Measurements from ENCODE around the gene PDGFA.

Gene PDGFA

DNA sequence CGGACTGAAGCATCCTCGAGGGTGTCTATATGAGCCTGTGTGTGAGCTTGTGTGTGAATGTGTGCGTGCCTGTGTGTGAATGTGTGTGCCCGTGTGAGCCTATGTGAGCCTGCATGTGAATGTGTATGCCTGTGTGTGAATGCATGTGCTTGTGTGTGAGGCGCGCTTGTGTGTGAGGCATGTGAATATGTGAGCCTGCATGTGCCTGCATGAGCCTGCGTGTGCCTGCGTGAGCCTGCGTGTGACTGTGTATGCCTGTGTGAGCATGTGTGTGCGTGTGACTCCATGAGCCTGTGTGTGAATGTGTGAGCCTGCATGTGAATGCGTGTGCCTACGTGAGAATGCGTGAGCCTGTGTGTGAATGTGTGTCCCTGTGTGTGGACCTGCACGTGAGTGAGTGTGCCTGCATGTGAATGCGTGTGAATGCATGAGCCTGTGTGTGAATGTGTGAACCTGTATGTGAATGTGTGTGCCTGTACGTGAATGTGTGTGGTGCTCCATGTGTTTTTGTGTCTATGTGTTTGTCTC lies 33.4 kb downstream of the PDGFA start:
- ChIA-PET CTCF (no interaction called here), POLR2A (no interaction called here)
- no peak for DNase-seq (ENCODE audit: extremely low spot score)
- TF ChIP-seq, protein P1, sequence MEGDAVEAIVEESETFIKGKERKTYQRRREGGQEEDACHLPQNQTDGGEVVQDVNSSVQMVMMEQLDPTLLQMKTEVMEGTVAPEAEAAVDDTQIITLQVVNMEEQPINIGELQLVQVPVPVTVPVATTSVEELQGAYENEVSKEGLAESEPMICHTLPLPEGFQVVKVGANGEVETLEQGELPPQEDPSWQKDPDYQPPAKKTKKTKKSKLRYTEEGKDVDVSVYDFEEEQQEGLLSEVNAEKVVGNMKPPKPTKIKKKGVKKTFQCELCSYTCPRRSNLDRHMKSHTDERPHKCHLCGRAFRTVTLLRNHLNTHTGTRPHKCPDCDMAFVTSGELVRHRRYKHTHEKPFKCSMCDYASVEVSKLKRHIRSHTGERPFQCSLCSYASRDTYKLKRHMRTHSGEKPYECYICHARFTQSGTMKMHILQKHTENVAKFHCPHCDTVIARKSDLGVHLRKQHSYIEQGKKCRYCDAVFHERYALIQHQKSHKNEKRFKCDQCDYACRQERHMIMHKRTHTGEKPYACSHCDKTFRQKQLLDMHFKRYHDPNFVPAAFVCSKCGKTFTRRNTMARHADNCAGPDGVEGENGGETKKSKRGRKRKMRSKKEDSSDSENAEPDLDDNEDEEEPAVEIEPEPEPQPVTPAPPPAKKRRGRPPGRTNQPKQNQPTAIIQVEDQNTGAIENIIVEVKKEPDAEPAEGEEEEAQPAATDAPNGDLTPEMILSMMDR (IDR thresholded peaks at IDR 0.05; ENCODE audit: control extremely low read depth, extremely low read depth, low read depth, missing control alignments): no peak

DNA sequence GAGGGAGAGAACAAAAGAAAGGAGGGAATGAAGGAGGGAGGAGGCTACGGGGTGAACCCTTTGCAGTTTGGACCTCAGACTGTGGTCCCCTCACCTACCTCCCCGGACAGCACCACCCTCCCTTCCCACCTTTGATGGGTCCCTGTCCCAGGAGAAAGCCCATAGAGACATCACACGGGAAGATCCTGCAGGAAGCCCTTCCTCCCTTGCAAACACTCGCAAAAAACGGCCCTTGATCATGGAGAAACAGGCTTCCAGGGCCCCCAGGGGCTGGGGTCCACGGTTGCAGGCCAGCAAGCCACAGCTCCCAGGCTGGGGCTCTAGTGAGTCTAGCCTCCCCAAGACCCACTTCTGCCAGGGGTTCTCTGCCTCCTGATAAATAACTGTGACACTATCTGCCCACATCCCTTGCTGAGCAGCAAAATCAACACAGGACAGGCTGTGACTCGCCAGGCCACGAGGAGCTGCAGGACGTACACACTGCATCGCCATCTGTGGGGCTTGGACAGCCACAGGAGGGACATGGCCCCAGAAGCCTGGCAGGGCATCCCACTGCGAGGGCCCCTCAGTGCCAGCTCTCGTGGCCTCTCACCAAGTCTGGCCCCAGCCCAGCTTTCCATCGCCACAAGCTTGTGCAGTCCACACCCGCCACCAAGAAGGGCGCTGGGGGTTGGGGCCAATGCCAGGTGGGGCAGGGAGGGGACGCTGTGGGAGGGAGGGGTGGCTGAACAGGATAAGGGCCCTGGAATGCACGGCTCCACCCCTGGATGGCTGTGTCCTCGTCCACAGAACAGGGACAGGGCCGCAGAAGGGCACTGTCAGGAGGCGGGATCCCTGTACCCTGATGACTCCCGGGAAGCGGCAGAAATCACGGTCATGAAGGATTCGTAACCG lies 34.2 kb downstream of the PDGFA start:
- CTCF ChIA-PET: no interaction called here
- TF ChIP-seq, protein P1 (IDR thresholded peaks at IDR 0.05; ENCODE audit: control extremely low read depth, extremely low read depth, low read depth, missing control alignments): no peak
- DNase-seq (ENCODE audit: extremely low spot score): no peak
- POLR2A ChIA-PET: no interaction called here

DNA sequence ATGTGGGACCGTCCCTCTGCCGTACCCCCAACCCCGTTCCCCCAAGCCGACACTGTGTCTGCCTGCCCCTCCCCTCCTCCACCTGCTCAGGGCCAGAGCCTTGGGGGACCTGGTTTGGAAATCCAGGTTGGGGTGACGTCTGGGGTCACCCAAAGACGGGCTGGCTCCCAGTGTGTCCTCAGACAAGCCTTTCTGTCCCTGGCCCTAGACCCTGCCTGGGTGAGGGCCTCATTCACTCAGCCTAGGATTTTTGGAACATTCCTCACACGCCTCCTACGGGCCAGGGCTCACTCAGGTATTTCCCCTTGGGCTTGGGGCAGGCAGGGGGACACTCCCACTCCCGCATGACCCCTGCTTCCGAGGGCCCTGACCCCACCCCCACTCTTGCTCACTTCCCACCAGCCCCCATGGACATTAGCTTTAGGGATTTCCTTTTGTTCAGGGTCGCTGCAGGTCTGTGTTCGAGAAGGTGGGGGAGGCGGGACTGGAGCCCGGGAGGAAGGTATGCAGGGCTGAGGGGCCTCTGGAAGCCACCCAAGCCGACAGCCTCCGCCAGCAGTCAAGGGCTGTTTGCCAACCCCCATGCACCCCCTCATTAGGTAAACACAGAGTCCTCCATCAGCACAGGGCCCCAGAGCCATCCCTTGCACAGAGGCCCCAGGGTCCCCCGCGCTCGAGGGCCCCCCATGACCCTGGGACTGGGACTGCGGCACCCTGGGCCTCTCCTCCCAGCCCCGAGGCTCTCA lies 35.1 kb downstream of the PDGFA start:
- CTCF ChIA-PET: no interaction called here

DNA sequence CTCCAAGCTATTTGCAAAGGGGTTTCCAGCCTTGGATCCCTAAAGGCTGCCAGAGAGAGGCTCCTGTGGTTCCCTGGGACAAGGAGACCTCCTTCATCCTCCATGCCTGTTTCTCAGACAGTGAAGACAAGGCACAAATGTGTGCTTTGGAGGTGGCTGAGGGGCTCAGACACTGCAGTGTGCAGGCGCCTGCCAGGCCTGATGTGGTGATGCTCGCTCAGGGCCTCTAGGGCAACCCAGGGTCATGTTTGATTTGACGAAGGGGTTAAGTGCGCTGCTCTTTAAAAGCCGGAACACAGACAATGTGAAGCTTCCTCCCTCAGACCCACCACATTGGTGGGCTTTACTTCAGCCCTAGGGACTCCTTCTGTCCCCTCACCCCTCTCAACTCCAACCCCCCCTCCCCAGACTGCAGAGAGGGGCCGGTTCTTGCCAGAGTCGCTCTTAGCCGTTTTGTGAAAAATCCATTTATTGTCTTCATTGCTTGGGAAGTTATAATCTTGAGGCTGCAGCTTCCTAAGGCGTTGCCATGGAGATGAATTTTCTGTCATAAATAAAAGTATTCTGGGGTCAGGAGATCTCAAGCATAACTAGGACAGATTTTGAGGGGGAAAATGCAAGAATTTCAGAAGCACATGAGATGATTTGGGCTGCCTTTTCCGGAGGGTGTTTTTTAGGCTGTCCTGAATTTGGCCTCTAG lies 35.8 kb downstream of the PDGFA start:
- TF ChIP-seq, protein P1 (IDR thresholded peaks at IDR 0.05; ENCODE audit: control extremely low read depth, extremely low read depth, low read depth, missing control alignments): no peak
- CTCF ChIA-PET: no interaction called here
- no peak for DNase-seq (ENCODE audit: extremely low spot score)
- POLR2A ChIA-PET: no interaction called here

More for the DNA sequence above, 35.1 kb downstream of the PDGFA start:
- DNase-seq (ENCODE audit: extremely low spot score): no peak
- POLR2A ChIA-PET: no interaction called here
- TF ChIP-seq, protein P1 (IDR thresholded peaks at IDR 0.05; ENCODE audit: control extremely low read depth, extremely low read depth, low read depth, missing control alignments): no peak

DNA sequence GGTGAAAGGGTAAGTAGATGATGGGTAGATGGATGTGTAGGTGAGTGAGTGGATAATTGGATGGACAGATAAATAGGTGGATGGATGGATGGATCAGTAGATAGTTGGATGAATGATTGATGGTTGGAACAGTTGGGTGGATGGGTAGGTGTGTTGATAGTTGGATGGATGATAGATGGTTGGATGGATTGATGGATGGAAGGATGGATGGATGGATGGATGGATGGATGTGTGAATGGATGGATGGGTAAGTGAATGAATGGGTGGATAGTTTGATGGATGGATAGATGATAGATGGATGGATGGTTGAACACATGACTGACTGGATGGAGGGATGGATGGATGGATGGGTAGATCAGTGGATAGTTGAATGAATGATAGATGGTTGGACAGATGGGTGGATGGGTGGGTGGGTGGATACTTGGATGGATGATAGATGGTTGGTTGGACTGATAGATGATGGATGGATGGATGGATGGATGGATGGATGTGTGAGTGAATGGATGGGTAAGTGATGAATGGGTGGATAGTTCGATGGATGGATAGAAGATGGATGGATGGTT lies 37.0 kb downstream of the PDGFA start:
- ChIA-PET CTCF (no interaction called here), POLR2A (no interaction called here)
- TF ChIP-seq, protein P1 (IDR thresholded peaks at IDR 0.05; ENCODE audit: control extremely low read depth, extremely low read depth, low read depth, missing control alignments): no peak

More for the DNA sequence above, 37.0 kb downstream of the PDGFA start:
- DNase-seq (ENCODE audit: extremely low spot score): no peak

All from GM10248 (cell line).